ENCODE results near the gene CAVIN2.

CAVIN2 gene

GRCh38 chr2:191797500-191797899 is 49.4 kb downstream of the CAVIN2 start:
- Histone ChIP-seq H3K4me3 (ENCODE audit: low read depth, low read length) (no peak overlapping the region), H3K9ac (no peak overlapping the region)
- no peak for TF ChIP-seq CTCF (IDR thresholded peaks at IDR 0.05)

GRCh38 chr2:191795715-191796114 is 51.2 kb downstream of the CAVIN2 start:
- H3K4me3 ChIP-seq (ENCODE audit: low read depth, low read length): no peak overlapping the region
- no peaks in the 10 kb centered on the region for H3K9me3 ChIP-seq (ENCODE audit: control insufficient read depth, low read length)
- H3K27me3 ChIP-seq (ENCODE audit: control insufficient read depth, insufficient read depth, low read length): no peaks in the 10 kb centered on the region
- H3K4me1 ChIP-seq: no peaks in the 10 kb centered on the region
- no peak overlapping the region for H3K4me2 ChIP-seq (ENCODE audit: low read length)
- no peak overlapping the region for H3K27ac ChIP-seq
- H3K79me2 ChIP-seq: no peaks in the 10 kb centered on the region
- no peak for TF ChIP-seq CTCF (IDR thresholded peaks at IDR 0.05)
- H3K9ac ChIP-seq: no peak overlapping the region
- no peak overlapping the region for H2AFZ ChIP-seq
- H3K36me3 ChIP-seq (ENCODE audit: control insufficient read depth, insufficient read depth, low read length): no peaks in the 10 kb centered on the region

More at GRCh38 chr2:191797500-191797899, 49.4 kb downstream of the CAVIN2 start:
- H2AFZ ChIP-seq: no peak overlapping the region
- no peaks in the 10 kb centered on the region for H3K4me1 ChIP-seq
- H3K36me3 ChIP-seq (ENCODE audit: control insufficient read depth, insufficient read depth, low read length): no peaks in the 10 kb centered on the region
- H3K79me2 ChIP-seq: no peaks in the 10 kb centered on the region
- no peak overlapping the region for H3K27ac ChIP-seq
- H3K4me2 ChIP-seq (ENCODE audit: low read length): no peak overlapping the region
- H3K27me3 ChIP-seq (ENCODE audit: control insufficient read depth, insufficient read depth, low read length): no peaks in the 10 kb centered on the region
- H3K9me3 ChIP-seq (ENCODE audit: control insufficient read depth, low read length): no peaks in the 10 kb centered on the region

- H3K4me1 ChIP-seq: no peaks in the 10 kb centered on the region
- H3K79me2 ChIP-seq: no peaks in the 10 kb centered on the region
- H3K27ac ChIP-seq: no peak overlapping the region
- no peaks in the 10 kb centered on the region for H3K27me3 ChIP-seq (ENCODE audit: control insufficient read depth, insufficient read depth, low read length)
- H3K9me3 ChIP-seq (ENCODE audit: control insufficient read depth, low read length): no peaks in the 10 kb centered on the region
- H3K4me3 ChIP-seq (ENCODE audit: low read depth, low read length): no peak overlapping the region
- H3K9ac ChIP-seq: no peak overlapping the region
- no peaks in the 10 kb centered on the region for H3K36me3 ChIP-seq (ENCODE audit: control insufficient read depth, insufficient read depth, low read length)
- H2AFZ ChIP-seq: no peak overlapping the region
- no peak overlapping the region for H3K4me2 ChIP-seq (ENCODE audit: low read length)
- TF ChIP-seq CTCF (IDR thresholded peaks at IDR 0.05): no peak
These were observed 54.8 kb downstream of the CAVIN2 start for GRCh38 chr2:191791953-191792560.

- Histone ChIP-seq H2AFZ (no peak overlapping the region), H3K27ac (no peak overlapping the region), H3K4me3 (ENCODE audit: low read depth, low read length) (no peak overlapping the region), H3K9me3 (ENCODE audit: control insufficient read depth, low read length) (no peaks in the 10 kb centered on the region), H3K9ac (no peak overlapping the region), H3K27me3 (ENCODE audit: control insufficient read depth, insufficient read depth, low read length) (no peaks in the 10 kb centered on the region), H3K79me2 (no peaks in the 10 kb centered on the region), H3K4me2 (ENCODE audit: low read length) (no peak overlapping the region), H3K36me3 (ENCODE audit: control insufficient read depth, insufficient read depth, low read length) (no peaks in the 10 kb centered on the region), H3K4me1 (no peaks in the 10 kb centered on the region)
- no peak for TF ChIP-seq CTCF (IDR thresholded peaks at IDR 0.05)
These were observed 56.2 kb downstream of the CAVIN2 start for GRCh38 chr2:191790737-191791136.

- Histone ChIP-seq H3K27me3 (ENCODE audit: control insufficient read depth, insufficient read depth, low read length) (no peaks in the 10 kb centered on the region), H3K4me3 (ENCODE audit: low read depth, low read length) (no peak overlapping the region), H2AFZ (no peak overlapping the region), H3K79me2 (no peaks in the 10 kb centered on the region), H3K9me3 (ENCODE audit: control insufficient read depth, low read length) (no peaks in the 10 kb centered on the region), H3K9ac (no peak overlapping the region), H3K27ac (no peak overlapping the region), H3K36me3 (ENCODE audit: control insufficient read depth, insufficient read depth, low read length) (no peaks in the 10 kb centered on the region), H3K4me1 (no peaks in the 10 kb centered on the region), H3K4me2 (ENCODE audit: low read length) (no peak overlapping the region)
- no peak for TF ChIP-seq CTCF (IDR thresholded peaks at IDR 0.05)
These were observed 57.1 kb downstream of the CAVIN2 start for GRCh38 chr2:191789796-191790195.

Data from parathyroid adenoma (tissue), 2 donors.